Endothelial cell of umbilical vein (primary cell): Measurements from ENCODE around the gene PIK3R1. TPM values are rescaled to one million over a fixed set of nuclear protein-coding genes. Genes with fewer than 3 reads are reported as not detected.

Source experiments
- BruUV-seq: library from RNA; stranded (reverse); fragments of 400-500 nt; replicated peaks from 2 replicates; lab custom pipeline; 2021; lab: Mats Ljungman, UMichigan
- CTCF ChIA-PET: fragments of 300-600, 350-600 bp; sonication (Branson Sonifier 250); formaldehyde crosslinking; loops from one replicate; lab custom pipeline; 2021; ENCODE audit warnings: antibody characterized with exemption, inconsistent platforms; lab: Charles Lee
- POLR2A ChIA-PET: fragments of 300-600, 350-600 bp; sonication (Branson Sonifier 250); formaldehyde crosslinking; loops from one replicate; lab custom pipeline; 2021; ENCODE audit warnings: antibody characterized with exemption, inconsistent platforms; lab: Charles Lee
- DNase-seq: peaks from one replicate; pipeline ENCODE4 v3.0.0-alpha.2; 2011; ENCODE audit warnings: low read depth, low spot score
- FAIRE-seq: peaks from 2 replicates; lab custom pipeline; 2011; peaks lifted over from hg19 to GRCh38; lab: Jason Lieb, UNC
- H2AFZ ChIP-seq: 2 replicates; pipeline ENCODE4 v1.6.0; 2012; ENCODE audit warnings: low read depth, low read length, control low read depth, inconsistent platforms
- H3K27ac ChIP-seq: 2 replicates; pipeline ENCODE4 v1.5.1; 2011; ENCODE audit warnings: low read depth, mild to moderate bottlenecking, control low read depth, low read length, moderate library complexity; ENCODE audit not compliant: insufficient read depth
- H3K27me3 ChIP-seq, 2 experiments: 2 replicates each; pipeline versions ENCODE4 v1.6.0 to v1.6.1; 2011; ENCODE audit warnings: low read length in 2 of 2, mixed read lengths in 1 of 2; ENCODE audit not compliant: control insufficient read depth in 2 of 2, insufficient read depth in 2 of 2
- H3K36me3 ChIP-seq, 2 experiments: 2 replicates in 1 of 2; 3 replicates in 1 of 2; pipeline ENCODE4 v1.5.1; 2011; ENCODE audit warnings: low read length in 2 of 2, mild to moderate bottlenecking in 1 of 2, moderate library complexity in 1 of 2; ENCODE audit not compliant: control insufficient read depth in 2 of 2, insufficient read depth in 2 of 2; ENCODE audit errors: extremely low read depth in 1 of 2
- H3K4me1 ChIP-seq: 3 replicates; pipeline ENCODE4 v1.5.1; 2011; ENCODE audit warnings: mild to moderate bottlenecking, low read length; ENCODE audit not compliant: control insufficient read depth, insufficient read depth; ENCODE audit errors: extremely low read depth
- H3K4me2 ChIP-seq: 2 replicates; pipeline ENCODE4 v1.6.1; 2011; ENCODE audit warnings: low read length, control low read depth, mixed read lengths; ENCODE audit not compliant: insufficient read depth
- H3K4me3 ChIP-seq, 3 experiments: fragments of 200-600 bp in 1 of 3; sonication (generic), shearing (Covaris generic) in 1 of 3; replicated peaks in 1 of 3; 2 replicates each; pipeline ENCODE4 v1.5.1; 2011 to 2016; ENCODE audit warnings: control low read depth in 3 of 3, low read length in 3 of 3, mild to moderate bottlenecking in 2 of 3, inconsistent platforms in 1 of 3, low read depth in 1 of 3, moderate library complexity in 1 of 3; ENCODE audit not compliant: insufficient read depth in 1 of 3
- H3K79me2 ChIP-seq: 2 replicates; pipeline ENCODE4 v1.6.0; 2012; ENCODE audit warnings: low read length, inconsistent platforms; ENCODE audit not compliant: control insufficient read depth, insufficient read depth
- H3K9ac ChIP-seq: replicated peaks from 2 replicates; pipeline ENCODE3; 2011; ENCODE audit warnings: low read length, control low read depth; ENCODE audit not compliant: insufficient read depth; ENCODE audit errors: extremely low read depth
- H3K9me1 ChIP-seq: replicated peaks from 3 replicates; pipeline ENCODE4 v1.6.0; 2011; ENCODE audit warnings: mild to moderate bottlenecking, low read length; ENCODE audit not compliant: control insufficient read depth, insufficient read depth; ENCODE audit errors: extremely low read depth
- H3K9me3 ChIP-seq: replicated peaks from 2 replicates; pipeline ENCODE4 v1.5.1; 2012; ENCODE audit warnings: low read length, inconsistent platforms; ENCODE audit not compliant: control insufficient read depth, insufficient read depth
- H4K20me1 ChIP-seq: replicated peaks from 2 replicates; pipeline ENCODE3; 2011; ENCODE audit warnings: mild to moderate bottlenecking, low read length; ENCODE audit not compliant: control insufficient read depth, insufficient read depth; ENCODE audit errors: extremely low read depth
- EZH2 ChIP-seq: IDR thresholded peaks from 2 replicates; pipeline ENCODE4 v1.6.1; 2012; ENCODE audit warnings: borderline replicate concordance, low read depth, mild to moderate bottlenecking, moderate library complexity, low read length, inconsistent platforms; ENCODE audit not compliant: severe bottlenecking
- FOS ChIP-seq: IDR thresholded peaks from 2 replicates; pipeline ENCODE4 v1.6.1; 2011; ENCODE audit warnings: mild to moderate bottlenecking, low read length, moderate library complexity, borderline replicate concordance; ENCODE audit not compliant: insufficient read depth
- GATA2 ChIP-seq: IDR thresholded peaks from 2 replicates; pipeline ENCODE4 v1.7.0; 2011; ENCODE audit warnings: low read depth, mild to moderate bottlenecking, moderate library complexity, mixed read lengths, low read length; ENCODE audit not compliant: insufficient read length, insufficient read depth
- JUN ChIP-seq: IDR thresholded peaks from 2 replicates; pipeline ENCODE4 v1.6.1; 2011; ENCODE audit warnings: borderline replicate concordance, low read depth; ENCODE audit not compliant: insufficient read length, insufficient read depth
- MYC ChIP-seq: IDR thresholded peaks from one replicate; pipeline ENCODE4 v1.6.1; 2011; ENCODE audit warnings: mild to moderate bottlenecking, low read depth, low read length
- POLR2A ChIP-seq: IDR thresholded peaks from 2 replicates; pipeline ENCODE4 v1.6.1; 2012; ENCODE audit warnings: low read depth, mild to moderate bottlenecking, control low read depth, low read length
- POLR2AphosphoS5 ChIP-seq: IDR thresholded peaks from 2 replicates; pipeline ENCODE4 v1.6.1; 2012; ENCODE audit warnings: low read depth, mild to moderate bottlenecking, control low read depth, low read length, moderate library complexity; ENCODE audit not compliant: insufficient read depth
- dilution Hi-C: fragments of 300-500 bp; cut with MboI; formaldehyde crosslinking; loops from one replicate; pipeline ENCODE4 v1.15.0; 2019; ENCODE audit warnings: low sequenced_read_pairs; ENCODE audit not compliant: extremely low pct_ligation_motif_present
- intact Hi-C: fragments of 100-400 bp; cut with micrococcal nuclease; formaldehyde crosslinking; loops from one replicate; pipeline ENCODE4 v1.10.0; 2022
- polyA plus RNA-seq, 4 experiments: library from polyadenylated mRNA; depleted of rRNA in 3 of 4; stranded (reverse) in 3 of 4; unstranded in 1 of 4; fragments of >200 nt; gene quantifications; 2 replicates each; pipeline versions ENCODE4 v1.2.1 to v1.2.3, GENCODE V29; 2011 to 2012; ENCODE audit warnings: missing spikeins in 1 of 4
- total RNA-seq: library from RNA; stranded (reverse); gene quantifications from 2 replicates; pipeline ENCODE4 v1.2.3, GENCODE V29; 2021
- TF ChIP-seq, protein P1 (sequence below): IDR thresholded peaks from 2 replicates; pipeline ENCODE4 v1.6.1; 2011; ENCODE audit not compliant: insufficient read depth, insufficient read length
- TF ChIP-seq, protein P2 (sequence below), 2 donors: IDR thresholded peaks; 1 replicate in 1 of 2; 2 replicates in 1 of 2; pipeline ENCODE4 v1.5.1; 2011; ENCODE audit warnings: low read length in 2 of 2, mild to moderate bottlenecking in 2 of 2, moderate library complexity in 2 of 2, control low read depth in 1 of 2, inconsistent platforms in 1 of 2, low read depth in 1 of 2; ENCODE audit not compliant: insufficient read depth in 1 of 2; ENCODE audit errors: extremely low read depth in 1 of 2

PIK3R1 gene
- total and polyA plus RNA-seq, 2 donors (not counting 3 experiments of a cell fraction or from before 2014, with no cell fraction given), result 2.8 to 30.0 TPM

- no peaks in the 10 kb centered on the region for H3K27me3 ChIP-seq
- H3K4me2 ChIP-seq, result no peak overlapping the region
- ChIA-PET POLR2A (no interaction called here), CTCF (interaction anchor here (0.9 to 8.7 kb wide), 2 partner anchors 10 to 12 kb away, joined by 3 to 58 read pairs; no protein-coding TSS in a partner anchor)
- no peak overlapping the region for H3K4me3 ChIP-seq
- BruUV-seq, result no TSS peak
- H2AFZ ChIP-seq, result no peak overlapping the region
- H3K9me1 ChIP-seq, result no peaks in the 10 kb centered on the region
- no peak for FAIRE-seq
- intact Hi-C loops (no loop called here), dilution Hi-C loops (no loop called here)
- TF ChIP-seq MYC (no peak), POLR2A (no peak), EZH2 (no peak), FOS (no peak), POLR2AphosphoS5 (no peak), GATA2 (no peak), JUN (no peak)
- TF ChIP-seq, protein P1, sequence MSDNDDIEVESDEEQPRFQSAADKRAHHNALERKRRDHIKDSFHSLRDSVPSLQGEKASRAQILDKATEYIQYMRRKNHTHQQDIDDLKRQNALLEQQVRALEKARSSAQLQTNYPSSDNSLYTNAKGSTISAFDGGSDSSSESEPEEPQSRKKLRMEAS, result no peak
- TF ChIP-seq, protein P2, sequence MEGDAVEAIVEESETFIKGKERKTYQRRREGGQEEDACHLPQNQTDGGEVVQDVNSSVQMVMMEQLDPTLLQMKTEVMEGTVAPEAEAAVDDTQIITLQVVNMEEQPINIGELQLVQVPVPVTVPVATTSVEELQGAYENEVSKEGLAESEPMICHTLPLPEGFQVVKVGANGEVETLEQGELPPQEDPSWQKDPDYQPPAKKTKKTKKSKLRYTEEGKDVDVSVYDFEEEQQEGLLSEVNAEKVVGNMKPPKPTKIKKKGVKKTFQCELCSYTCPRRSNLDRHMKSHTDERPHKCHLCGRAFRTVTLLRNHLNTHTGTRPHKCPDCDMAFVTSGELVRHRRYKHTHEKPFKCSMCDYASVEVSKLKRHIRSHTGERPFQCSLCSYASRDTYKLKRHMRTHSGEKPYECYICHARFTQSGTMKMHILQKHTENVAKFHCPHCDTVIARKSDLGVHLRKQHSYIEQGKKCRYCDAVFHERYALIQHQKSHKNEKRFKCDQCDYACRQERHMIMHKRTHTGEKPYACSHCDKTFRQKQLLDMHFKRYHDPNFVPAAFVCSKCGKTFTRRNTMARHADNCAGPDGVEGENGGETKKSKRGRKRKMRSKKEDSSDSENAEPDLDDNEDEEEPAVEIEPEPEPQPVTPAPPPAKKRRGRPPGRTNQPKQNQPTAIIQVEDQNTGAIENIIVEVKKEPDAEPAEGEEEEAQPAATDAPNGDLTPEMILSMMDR (IDR thresholded peaks at IDR 0.05; ENCODE audit: extremely low read depth in 1 of 2, insufficient read depth in 1 of 2, low read depth in 1 of 2, low read length in 2 of 2), result no peak
- peaks cover 9 to 15% of the 10 kb centered on the region in 2 experiments for H3K36me3 ChIP-seq
- no peak overlapping the region for H3K27ac ChIP-seq
- no peaks in the 10 kb centered on the region for H3K79me2 ChIP-seq
- no peak overlapping the region for H3K9ac ChIP-seq
- no peaks in the 10 kb centered on the region for H3K4me1 ChIP-seq
- no peak for DNase-seq
- no peaks in the 10 kb centered on the region for H4K20me1 ChIP-seq
- H3K9me3 ChIP-seq, result no peaks in the 10 kb centered on the region
Observed at GRCh38 chr5:68299575-68299974, 84.0 kb downstream of the PIK3R1 start.
